GM12878 (cell line): ENCODE data around the gene SRPK2. TPM values are rescaled to one million over a fixed set of nuclear protein-coding genes. Genes with fewer than 3 reads are reported as not detected.

Experiments used
- ATAC-seq: fragments of 200-7000 bp; cut with Tn5 transposase; 3 replicates; pipeline ENCODE4 v1.9.1; 2020; ENCODE audit warnings: mild to moderate bottlenecking, moderate library complexity
- BruUV-seq: library from RNA; stranded (reverse); fragments of 400-500 nt; replicated peaks from 2 replicates; lab custom pipeline; 2021; lab: Mats Ljungman, UMichigan
- CTCF ChIA-PET: fragments of 300-600 bp; sonication (Branson Sonifier 250); formaldehyde crosslinking; extraction: SDS; loops from one replicate; lab custom pipeline; 2021; ENCODE audit warnings: inconsistent platforms; lab: Yijun Ruan, JAX
- POLR2A ChIA-PET: fragments of 350-600 bp; formaldehyde crosslinking; extraction: SDS; loops from one replicate; lab custom pipeline; 2021; ENCODE audit warnings: inconsistent platforms; lab: Charles Lee
- RAD21 ChIA-PET: fragments of 300-600 bp; sonication (Branson Sonifier 250); formaldehyde crosslinking; loops from one replicate; lab custom pipeline; 2023; ENCODE audit warnings: antibody characterized with exemption; ENCODE audit not compliant: unreplicated experiment; lab: Charles Lee
- SMC1A ChIA-PET: fragments of 300-600 bp; sonication (Branson Sonifier 250); formaldehyde crosslinking; loops from one replicate; lab custom pipeline; 2023; ENCODE audit not compliant: unreplicated experiment, uncharacterized antibody; lab: Charles Lee
- DNase-seq: peaks from one replicate; pipeline ENCODE4 v3.0.0-alpha.2; 2011; ENCODE audit warnings: low read depth, low spot score
- FAIRE-seq: peaks from 3 replicates; lab custom pipeline; 2011; peaks lifted over from hg19 to GRCh38; lab: Jason Lieb, UNC
- H2AFZ ChIP-seq: 2 replicates; pipeline ENCODE4 v1.6.0; 2011; ENCODE audit warnings: low read depth, low read length, control low read depth; ENCODE audit not compliant: control insufficient read depth
- H3K27ac ChIP-seq: 2 replicates; pipeline ENCODE4 v1.5.1; 2011; ENCODE audit warnings: control low read depth; ENCODE audit not compliant: control insufficient read depth, insufficient read depth
- H3K27me3 ChIP-seq, 2 experiments: replicated peaks in 1 of 2; 2 replicates each; pipeline versions ENCODE4 v1.6.0 to v1.6.1; 2011; ENCODE audit warnings: low read length in 1 of 2; ENCODE audit not compliant: control insufficient read depth in 2 of 2, insufficient read depth in 2 of 2
- H3K36me3 ChIP-seq, 2 experiments: 2 replicates each; pipeline ENCODE4 v1.5.1; 2011; ENCODE audit warnings: low read length in 1 of 2; ENCODE audit not compliant: control insufficient read depth in 2 of 2, insufficient read depth in 2 of 2
- H3K4me1 ChIP-seq: 2 replicates; pipeline ENCODE4 v1.6.1; 2011; ENCODE audit warnings: mild to moderate bottlenecking, low read length, moderate library complexity, mixed read lengths; ENCODE audit not compliant: control insufficient read depth, insufficient read depth
- H3K4me2 ChIP-seq: 2 replicates; pipeline ENCODE4 v1.6.0; 2011; ENCODE audit warnings: control low read depth; ENCODE audit not compliant: control insufficient read depth, insufficient read depth
- H3K4me3 ChIP-seq: fragments of 200-600 bp; sonication (generic); 2 replicates; pipeline ENCODE4 v1.5.1; 2016
- H3K79me2 ChIP-seq: 2 replicates; pipeline ENCODE4 v1.6.0; 2011; ENCODE audit warnings: low read length; ENCODE audit not compliant: control insufficient read depth, insufficient read depth
- H3K9ac ChIP-seq: 2 replicates; pipeline ENCODE4 v1.8.0; 2011; ENCODE audit warnings: low read length, control low read depth, mixed read lengths; ENCODE audit not compliant: control insufficient read depth, insufficient read depth
- H3K9me3 ChIP-seq: replicated peaks from 3 replicates; pipeline ENCODE4 v1.5.1; 2011; ENCODE audit warnings: mild to moderate bottlenecking, low read length; ENCODE audit not compliant: control insufficient read depth, insufficient read depth
- H4K20me1 ChIP-seq: 2 replicates; pipeline ENCODE4 v1.6.0; 2011; ENCODE audit not compliant: control insufficient read depth, insufficient read depth
- BCLAF1 ChIP-seq: fragments of 450-650 bp; IDR thresholded peaks from 2 replicates; pipeline ENCODE4 v1.6.1; 2017; ENCODE audit warnings: antibody characterized with exemption, mild to moderate bottlenecking, moderate library complexity
- BRCA1 ChIP-seq: IDR thresholded peaks from 2 replicates; pipeline ENCODE4 v1.6.1; 2011; ENCODE audit warnings: low read depth, low read length, improper control_type of control experiment
- ESRRA ChIP-seq: IDR thresholded peaks from 2 replicates; pipeline ENCODE4 v1.6.1; 2012; ENCODE audit warnings: mild to moderate bottlenecking, low read length, improper control_type of control experiment
- NFXL1 ChIP-seq: fragments of 450-650 bp; IDR thresholded peaks from 2 replicates; pipeline ENCODE4 v1.6.1; 2017; ENCODE audit warnings: antibody characterized with exemption, mild to moderate bottlenecking, borderline replicate concordance
- RAD51 ChIP-seq: fragments of 450-650 bp; IDR thresholded peaks from 2 replicates; pipeline ENCODE4 v1.6.1; 2016; ENCODE audit warnings: moderate library complexity, mild to moderate bottlenecking, inconsistent platforms
- REST ChIP-seq: IDR thresholded peaks from 2 replicates; pipeline ENCODE4 v1.6.1; 2012; ENCODE audit warnings: mild to moderate bottlenecking, low read depth, low read length
- SMC3 ChIP-seq: IDR thresholded peaks from 2 replicates; pipeline ENCODE4 v1.6.1; 2011; ENCODE audit warnings: low read length, improper control_type of control experiment, borderline replicate concordance
- TAF1 ChIP-seq: IDR thresholded peaks from 2 replicates; pipeline ENCODE4 v1.6.1; 2011; ENCODE audit warnings: mild to moderate bottlenecking, low read depth, low read length, borderline replicate concordance
- TCF12 ChIP-seq: IDR thresholded peaks from 2 replicates; pipeline ENCODE4 v1.6.1; 2011; ENCODE audit warnings: low read depth, mild to moderate bottlenecking, low read length
- USF2 ChIP-seq: IDR thresholded peaks from 2 replicates; pipeline ENCODE4 v1.6.1; 2011; ENCODE audit warnings: low read depth, low read length, improper control_type of control experiment, borderline replicate concordance
- ZNF274 ChIP-seq: IDR thresholded peaks from one replicate; pipeline ENCODE4 v1.8.0; 2011; ENCODE audit not compliant: insufficient read length, insufficient read depth
- ZNF384 ChIP-seq: IDR thresholded peaks from 2 replicates; pipeline ENCODE4 v1.6.1; 2012; ENCODE audit warnings: low read depth, mild to moderate bottlenecking, low read length, improper control_type of control experiment, borderline replicate concordance
- ZNF622 ChIP-seq: fragments of 450-650 bp; IDR thresholded peaks from 2 replicates; pipeline ENCODE4 v1.6.1; 2017; ENCODE audit warnings: mild to moderate bottlenecking, inconsistent platforms
- WGBS: methylation state at CpG from one replicate; pipeline ENCODE4 v1.1.6; 2016; ENCODE audit warnings: low lambda C conversion rate; ENCODE audit not compliant: insufficient replicate concordance, insufficient coverage; ENCODE audit errors: missing lambda C conversion rate; 5-methylcytosine and 5-hydroxymethylcytosine counted together
- in situ Hi-C: fragments of 300-500 bp; cut with MboI; formaldehyde crosslinking; loops from 9 replicates; pipeline ENCODE4 v1.14.3; 2018; ENCODE audit warnings: mixed read lengths
- intact Hi-C: fragments of 100-400 bp; cut with micrococcal nuclease; formaldehyde crosslinking; loops from one replicate; pipeline ENCODE4 v1.14.2; 2022; ENCODE audit not compliant: unreplicated experiment
- polyA plus RNA-seq, 11 experiments: library from polyadenylated mRNA; depleted of rRNA in 4 of 11; unstranded in 6 of 11; stranded (reverse) in 5 of 11; fragments of >200 nt; fragmentation: Nextera tagmentation in 4 of 11; fragmentation: Illumina TruSeq in 1 of 11; extraction: Ambion mirVana in 4 of 11; extraction: Trizol in 1 of 11; gene quantifications; 1 replicate in 1 of 11; 2 replicates in 10 of 11; pipeline versions ENCODE4 v1.2.1 to v1.2.3, GENCODE V29; 2011 to 2016; ENCODE audit warnings: inconsistent platforms in 2 of 11, missing spikeins in 2 of 11, low read depth in 1 of 11
- total RNA-seq, 4 experiments: library from RNA; depleted of rRNA in 3 of 4; stranded (reverse); fragments of >200 nt in 3 of 4; fragmentation: Illumina TruSeq in 1 of 4; extraction: Trizol in 1 of 4; gene quantifications; 2 replicates each; pipeline versions ENCODE4 v1.2.1 to v1.2.3, GENCODE V29; 2013 to 2021

SRPK2 gene
- total and polyA plus RNA-seq, 10 of the 15 experiments (the other 5 are each of a cell fraction or from before 2014, with no cell fraction given): 13.2 to 32.8 (median 24.5) TPM

GRCh38 chr7:105133358-105133757, 255.4 kb downstream of the SRPK2 start:
- H4K20me1 ChIP-seq: no peaks in the 10 kb centered on the region
- no peaks in the 10 kb centered on the region for H3K79me2 ChIP-seq
- H3K9ac ChIP-seq: no peak overlapping the region
- no TSS peak for BruUV-seq
- ChIA-PET RAD21 (no interaction called here), POLR2A (interaction anchor here (0.6 kb wide), 1 partner anchor 11 kb away, joined by 3 read pairs; no protein-coding TSS in a partner anchor), SMC1A (no interaction called here), CTCF (no interaction called here)
- H3K4me1 ChIP-seq: peaks cover 16% of the 10 kb centered on the region
- no peak overlapping the region for H3K27ac ChIP-seq
- 92% methylated on average over 7 of the region's 7 CpGs for WGBS
- H3K4me3 ChIP-seq: no peak overlapping the region
- H3K9me3 ChIP-seq: no peaks in the 10 kb centered on the region
- no peak overlapping the region for H3K4me2 ChIP-seq
- no peak for DNase-seq
- in situ Hi-C loops (no loop called here), intact Hi-C loops (no loop called here)
- no peak for ATAC-seq
- TF ChIP-seq TCF12 (no peak), ZNF384 (no peak), BCLAF1 (no peak), REST (no peak), ESRRA (no peak), NFXL1 (no peak), SMC3 (no peak), BRCA1 (no peak), ZNF274 (no peak), ZNF622 (no peak), USF2 (no peak), TAF1 (no peak), RAD51 (no peak)
- FAIRE-seq: no peak
- no peaks in the 10 kb centered on the region for H3K27me3 ChIP-seq
- peaks cover 7 to 9% of the 10 kb centered on the region in 2 experiments; a peak in 3 of 4 replicates for H3K36me3 ChIP-seq
- no peak overlapping the region for H2AFZ ChIP-seq
